VCaP (cell line): ENCODE measurements around the gene TAF3.

ENCODE experiments used
- H3K27ac ChIP-seq: fragments of 450-650 bp; 2 replicates; pipeline ENCODE4 v1.5.1; 2017
- TF ChIP-seq, protein P1 (sequence below): fragments of 450-650 bp; conservative IDR thresholded peaks from 2 replicates; pipeline ENCODE4 v1.5.1; 2017; ENCODE audit warnings: mild to moderate bottlenecking, moderate library complexity

TAF3 gene

DNA sequence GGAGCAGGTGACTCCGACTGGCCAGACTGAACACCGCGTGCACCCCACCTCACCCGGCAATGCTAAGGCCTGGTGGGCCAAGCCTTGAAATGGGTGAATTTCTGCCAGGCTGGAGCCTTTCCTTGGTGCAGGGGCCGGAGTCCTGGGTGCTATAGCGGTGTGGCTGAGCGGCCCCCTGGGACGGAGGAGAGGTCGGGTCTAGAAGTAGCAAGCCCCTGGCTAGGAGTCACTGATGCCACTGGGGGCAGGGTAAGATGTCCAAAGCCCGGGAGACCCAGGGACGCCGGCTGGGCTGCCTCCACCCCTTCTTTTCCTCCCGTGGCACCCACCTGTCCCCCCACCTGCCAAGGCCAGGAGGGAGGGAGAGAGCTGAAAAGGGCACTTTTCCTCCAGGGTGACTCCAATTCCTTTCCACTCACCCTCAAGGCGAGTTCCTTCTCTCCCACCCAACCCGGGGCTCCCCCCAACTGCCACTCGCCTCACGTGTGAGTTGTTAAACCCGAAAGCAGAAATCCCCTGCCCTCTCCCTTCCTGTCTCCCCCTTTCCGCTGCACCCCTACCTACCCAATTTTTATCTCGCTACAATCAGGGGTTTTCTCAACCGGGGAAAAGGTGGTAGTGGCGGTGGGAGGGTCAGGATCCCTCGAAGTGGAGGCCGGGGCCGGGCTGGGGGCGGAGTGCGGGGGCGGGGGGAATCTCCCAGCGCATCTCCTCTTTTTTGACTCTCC lies 230.1 kb downstream of the TAF3 start:
- no peak overlapping the region for H3K27ac ChIP-seq
- TF ChIP-seq, protein P1, sequence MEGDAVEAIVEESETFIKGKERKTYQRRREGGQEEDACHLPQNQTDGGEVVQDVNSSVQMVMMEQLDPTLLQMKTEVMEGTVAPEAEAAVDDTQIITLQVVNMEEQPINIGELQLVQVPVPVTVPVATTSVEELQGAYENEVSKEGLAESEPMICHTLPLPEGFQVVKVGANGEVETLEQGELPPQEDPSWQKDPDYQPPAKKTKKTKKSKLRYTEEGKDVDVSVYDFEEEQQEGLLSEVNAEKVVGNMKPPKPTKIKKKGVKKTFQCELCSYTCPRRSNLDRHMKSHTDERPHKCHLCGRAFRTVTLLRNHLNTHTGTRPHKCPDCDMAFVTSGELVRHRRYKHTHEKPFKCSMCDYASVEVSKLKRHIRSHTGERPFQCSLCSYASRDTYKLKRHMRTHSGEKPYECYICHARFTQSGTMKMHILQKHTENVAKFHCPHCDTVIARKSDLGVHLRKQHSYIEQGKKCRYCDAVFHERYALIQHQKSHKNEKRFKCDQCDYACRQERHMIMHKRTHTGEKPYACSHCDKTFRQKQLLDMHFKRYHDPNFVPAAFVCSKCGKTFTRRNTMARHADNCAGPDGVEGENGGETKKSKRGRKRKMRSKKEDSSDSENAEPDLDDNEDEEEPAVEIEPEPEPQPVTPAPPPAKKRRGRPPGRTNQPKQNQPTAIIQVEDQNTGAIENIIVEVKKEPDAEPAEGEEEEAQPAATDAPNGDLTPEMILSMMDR, result no peak

DNA sequence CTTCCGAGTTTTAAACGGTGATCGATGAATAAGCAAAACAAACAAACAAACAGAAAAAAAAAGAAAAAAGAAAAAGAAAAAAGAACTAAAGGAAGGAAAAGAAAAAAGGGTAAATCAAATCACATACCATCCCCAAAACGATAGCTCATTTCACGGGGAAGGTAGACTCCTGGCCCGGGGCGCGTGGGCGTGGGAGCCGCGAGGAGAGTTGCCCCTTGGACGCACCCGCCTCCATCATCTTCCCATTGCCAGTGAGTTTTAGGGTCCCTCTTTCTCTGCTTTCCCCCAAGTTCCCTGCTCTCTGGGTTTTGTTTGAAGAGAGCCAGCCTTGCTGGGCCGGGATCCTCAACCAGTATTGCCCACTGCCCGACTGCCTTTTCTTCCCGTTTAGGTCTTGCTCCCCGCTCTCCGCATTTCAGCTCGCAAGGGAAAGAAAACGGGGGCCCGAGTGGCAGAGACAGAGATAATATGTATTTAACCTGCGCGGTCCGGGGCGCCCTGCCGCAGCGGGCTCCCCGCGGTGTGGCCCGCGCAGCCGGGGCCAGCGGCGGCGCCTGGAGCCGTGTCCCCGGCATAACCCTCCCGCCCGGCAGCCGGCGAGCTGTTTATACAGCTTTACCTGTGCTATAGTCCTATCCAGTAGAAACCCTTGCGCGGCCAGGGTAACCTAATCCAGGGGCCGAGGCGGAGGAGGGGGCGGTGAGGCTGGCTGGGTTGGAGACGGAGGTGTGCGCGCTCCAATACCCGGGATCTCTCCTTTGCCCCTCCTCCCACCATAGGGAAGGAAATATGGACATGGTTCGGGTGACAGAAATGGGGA lies 230.9 kb downstream of the TAF3 start:
- TF ChIP-seq, protein P1, result no peak
- H3K27ac ChIP-seq, result no peak overlapping the region

GRCh38 chr10:8049865-8050555 lies 231.7 kb downstream of the TAF3 start:
- H3K27ac ChIP-seq, result no peak overlapping the region

DNA sequence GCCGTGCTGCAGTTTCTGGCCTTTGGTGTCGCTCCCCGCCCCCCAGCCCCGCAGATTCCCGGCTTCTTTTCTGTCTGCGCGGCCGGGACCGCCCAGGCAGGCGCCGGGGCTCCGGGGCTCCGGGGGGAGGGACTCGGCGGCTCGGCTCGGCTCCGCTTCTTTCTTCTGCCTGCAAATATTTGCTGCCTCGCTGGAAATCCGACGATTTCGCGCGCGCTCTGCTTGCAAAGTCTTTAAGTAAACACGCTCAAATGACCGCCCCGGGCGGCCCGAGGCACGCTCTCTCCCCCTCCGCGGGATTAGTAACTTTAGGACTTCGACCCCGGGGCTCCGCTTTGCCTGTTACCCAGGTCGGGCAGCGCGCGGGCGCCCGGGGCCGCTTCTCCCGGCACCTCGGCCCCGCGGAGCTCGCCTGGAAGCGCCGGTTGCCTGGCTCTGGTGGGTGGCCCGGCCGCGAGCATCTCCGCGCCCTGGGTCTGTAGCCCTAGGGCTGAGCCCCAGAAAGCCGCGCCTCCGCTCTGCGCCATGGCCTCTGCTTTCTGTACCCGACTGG lies 232.3 kb downstream of the TAF3 start:
- no peak overlapping the region for H3K27ac ChIP-seq

More at GRCh38 chr10:8049865-8050555, 231.7 kb downstream of the TAF3 start:
- TF ChIP-seq, protein P1, result no peak

GRCh38 chr10:8051109-8051821 lies 233.0 kb downstream of the TAF3 start:
- H3K27ac ChIP-seq, result no peak overlapping the region
- TF ChIP-seq, protein P1, result no peak

More for the DNA sequence above, 232.3 kb downstream of the TAF3 start:
- TF ChIP-seq, protein P1, result no peak

DNA sequence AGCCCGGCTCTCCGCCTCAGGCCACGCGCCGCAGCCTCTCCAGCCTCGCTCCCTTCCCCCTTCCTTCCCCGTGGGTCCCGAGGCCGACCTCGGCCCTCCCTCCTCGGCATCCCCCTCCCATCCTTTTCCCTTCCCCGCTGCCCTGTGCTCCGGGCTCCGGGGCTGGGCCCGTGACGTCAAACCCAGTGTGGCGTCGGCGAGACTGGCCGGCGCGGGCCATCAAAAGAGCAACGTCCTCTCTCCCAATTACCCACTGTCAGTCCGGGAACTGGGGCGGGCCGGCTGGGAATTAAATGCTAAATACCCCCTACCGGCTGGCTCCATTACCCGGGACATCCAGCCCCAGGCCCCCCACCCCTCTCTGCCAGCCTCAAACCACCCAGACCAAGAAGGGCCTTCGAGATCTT lies 233.5 kb downstream of the TAF3 start:
- no peak overlapping the region for H3K27ac ChIP-seq
- TF ChIP-seq, protein P1, result no peak
